GM12873 (cell line): ENCODE measurements around the gene ASCC3.
A peak's percentile ranks its signal among the peaks of the same experiment; 100 is the strongest.

Source experiments
- TF ChIP-seq, protein P1 (sequence below): IDR thresholded peaks from 2 replicates; pipeline ENCODE4 v1.5.1; 2012; ENCODE audit warnings: low read depth, mild to moderate bottlenecking, moderate library complexity, low read length, control low read depth; ENCODE audit not compliant: insufficient read depth; ENCODE audit errors: missing control alignments

Gene ASCC3

DNA sequence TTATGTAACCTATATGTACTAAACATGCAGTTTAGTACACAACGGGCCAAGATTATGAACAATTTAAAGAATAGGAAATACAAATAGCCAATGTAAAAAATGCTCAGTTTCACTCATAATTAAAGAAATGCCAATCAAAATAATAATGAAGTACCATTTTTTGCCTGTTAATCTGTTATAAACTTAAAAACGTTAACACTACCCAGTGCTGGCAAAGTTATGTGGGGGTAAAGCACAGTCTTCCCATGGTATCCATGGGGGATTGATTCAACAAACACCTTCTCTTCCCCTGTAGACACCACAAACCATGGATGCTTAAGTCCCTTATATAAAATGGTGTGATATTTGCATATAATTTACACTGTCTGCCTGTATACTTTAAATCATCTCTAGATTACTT, 211.1 kb downstream of the ASCC3 start:
- TF ChIP-seq, protein P1, sequence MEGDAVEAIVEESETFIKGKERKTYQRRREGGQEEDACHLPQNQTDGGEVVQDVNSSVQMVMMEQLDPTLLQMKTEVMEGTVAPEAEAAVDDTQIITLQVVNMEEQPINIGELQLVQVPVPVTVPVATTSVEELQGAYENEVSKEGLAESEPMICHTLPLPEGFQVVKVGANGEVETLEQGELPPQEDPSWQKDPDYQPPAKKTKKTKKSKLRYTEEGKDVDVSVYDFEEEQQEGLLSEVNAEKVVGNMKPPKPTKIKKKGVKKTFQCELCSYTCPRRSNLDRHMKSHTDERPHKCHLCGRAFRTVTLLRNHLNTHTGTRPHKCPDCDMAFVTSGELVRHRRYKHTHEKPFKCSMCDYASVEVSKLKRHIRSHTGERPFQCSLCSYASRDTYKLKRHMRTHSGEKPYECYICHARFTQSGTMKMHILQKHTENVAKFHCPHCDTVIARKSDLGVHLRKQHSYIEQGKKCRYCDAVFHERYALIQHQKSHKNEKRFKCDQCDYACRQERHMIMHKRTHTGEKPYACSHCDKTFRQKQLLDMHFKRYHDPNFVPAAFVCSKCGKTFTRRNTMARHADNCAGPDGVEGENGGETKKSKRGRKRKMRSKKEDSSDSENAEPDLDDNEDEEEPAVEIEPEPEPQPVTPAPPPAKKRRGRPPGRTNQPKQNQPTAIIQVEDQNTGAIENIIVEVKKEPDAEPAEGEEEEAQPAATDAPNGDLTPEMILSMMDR: no peak

DNA sequence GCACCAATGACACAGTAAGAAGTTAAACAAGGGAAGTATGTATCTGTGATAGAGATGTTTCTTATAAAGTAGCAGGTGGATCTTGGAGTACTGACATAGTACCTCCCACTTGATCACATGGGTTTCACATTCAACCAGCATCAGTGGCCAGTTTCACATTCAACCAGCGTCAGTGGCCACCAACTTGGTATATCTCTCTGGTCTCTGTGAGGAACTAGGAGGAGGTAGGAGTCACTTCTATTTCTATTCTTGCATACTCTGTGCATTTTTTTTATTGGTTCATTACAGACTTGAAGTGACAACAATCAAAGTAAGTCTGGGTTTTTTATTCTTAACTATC, 216.1 kb downstream of the ASCC3 start:
- TF ChIP-seq, protein P1: no peak

DNA sequence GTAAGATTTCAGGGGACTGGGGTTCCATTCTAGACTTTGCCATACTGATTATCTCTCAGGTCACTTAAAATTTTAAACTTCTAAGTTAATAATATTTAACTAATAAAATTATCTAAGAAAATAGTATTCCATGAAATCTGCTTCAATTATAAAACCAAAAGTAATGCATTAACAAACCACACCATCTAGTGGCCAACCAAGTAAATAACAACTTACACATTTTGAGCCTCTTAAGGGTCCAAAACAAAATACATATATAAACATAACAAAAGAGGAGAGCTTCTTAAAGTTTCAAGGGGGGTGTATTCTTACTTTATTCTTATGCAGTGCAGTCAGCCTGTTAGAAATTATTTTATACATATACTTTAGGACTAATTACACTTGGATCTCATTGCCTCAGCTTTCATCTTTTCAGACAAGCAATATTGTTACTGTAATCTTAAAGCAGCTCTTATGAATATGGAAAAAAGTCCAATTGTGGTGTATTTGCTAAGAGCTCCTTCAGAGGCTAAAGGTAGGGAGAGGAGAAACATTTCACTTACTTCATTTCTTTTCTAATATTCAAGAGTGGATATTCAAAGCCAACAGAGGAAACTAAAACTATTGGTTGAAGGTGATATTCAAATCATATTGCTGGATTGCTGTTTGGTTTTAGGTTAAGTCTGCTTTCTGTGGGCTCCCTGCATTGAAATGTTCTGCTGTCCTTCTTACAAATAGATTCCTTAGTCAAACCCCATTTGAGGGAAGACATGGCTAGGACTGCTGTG, 216.7 kb downstream of the ASCC3 start:
- TF ChIP-seq, protein P1: peak; percentile 39

DNA sequence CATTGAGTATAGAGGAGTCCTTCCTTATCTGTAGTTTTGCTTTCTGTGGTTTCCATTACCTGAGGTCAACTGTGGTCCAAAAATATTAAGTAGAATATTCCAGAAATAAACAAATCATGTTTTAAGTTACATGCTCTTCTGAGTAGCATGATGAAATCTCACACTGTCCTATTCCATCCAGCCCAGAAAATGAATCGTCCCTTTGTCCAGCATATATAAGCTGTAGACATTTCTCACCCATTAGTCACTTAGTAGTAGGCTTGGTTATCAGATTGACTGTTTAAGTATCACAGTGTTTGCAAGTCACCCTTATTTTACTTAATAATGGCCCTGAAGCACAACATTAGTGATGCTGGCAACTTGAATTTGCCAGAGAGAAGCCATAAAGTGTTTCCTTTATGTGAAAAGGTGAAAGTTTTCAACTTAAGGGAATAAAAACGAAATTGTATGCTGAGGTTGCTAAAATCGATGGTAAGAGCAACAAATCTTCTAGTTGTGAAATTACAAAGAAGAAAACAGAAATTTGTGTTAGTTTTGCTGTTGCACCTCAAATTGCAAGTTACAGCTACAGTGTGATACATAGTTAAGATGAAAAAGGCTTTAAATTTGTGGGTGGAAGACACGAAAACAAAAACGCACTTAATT, 217.8 kb downstream of the ASCC3 start:
- TF ChIP-seq, protein P1: no peak

DNA sequence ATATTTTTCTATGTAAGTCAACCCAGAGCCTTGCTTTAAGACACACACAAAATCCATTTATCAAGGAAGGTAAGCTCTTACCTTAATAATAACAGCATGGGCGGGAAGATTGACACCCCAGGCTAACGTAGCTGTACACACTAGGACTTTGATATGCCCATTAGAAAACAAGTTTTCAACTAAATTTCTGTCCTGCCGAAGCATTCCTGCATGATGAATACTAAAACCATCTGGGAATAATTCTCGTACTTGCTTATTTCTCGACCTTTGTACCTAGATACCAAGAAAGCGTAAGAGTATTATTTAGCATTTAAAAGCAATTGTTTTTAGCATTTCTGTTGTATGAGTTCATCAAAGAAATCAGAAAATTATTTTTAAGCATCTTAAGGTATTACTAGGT, 218.9 kb downstream of the ASCC3 start:
- TF ChIP-seq, protein P1: no peak

DNA sequence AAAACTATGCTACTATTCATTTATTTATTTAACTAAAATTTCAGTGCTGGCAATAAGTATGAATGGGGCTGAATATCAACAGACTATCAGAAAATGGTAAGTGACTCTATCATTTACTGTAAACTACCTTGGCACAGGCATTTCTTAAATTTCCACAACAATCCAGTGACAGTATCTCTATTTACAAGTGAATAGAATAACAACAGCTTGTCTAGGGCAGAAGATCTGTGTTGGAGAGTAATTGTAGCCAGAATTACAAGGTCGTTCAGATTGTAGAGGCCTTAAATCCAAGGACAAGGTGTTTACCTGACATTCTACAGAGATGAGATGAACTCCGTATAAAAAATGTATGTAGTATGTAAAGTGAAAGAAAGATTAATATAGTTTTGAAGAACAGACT, 222.6 kb downstream of the ASCC3 start:
- TF ChIP-seq, protein P1: no peak

DNA sequence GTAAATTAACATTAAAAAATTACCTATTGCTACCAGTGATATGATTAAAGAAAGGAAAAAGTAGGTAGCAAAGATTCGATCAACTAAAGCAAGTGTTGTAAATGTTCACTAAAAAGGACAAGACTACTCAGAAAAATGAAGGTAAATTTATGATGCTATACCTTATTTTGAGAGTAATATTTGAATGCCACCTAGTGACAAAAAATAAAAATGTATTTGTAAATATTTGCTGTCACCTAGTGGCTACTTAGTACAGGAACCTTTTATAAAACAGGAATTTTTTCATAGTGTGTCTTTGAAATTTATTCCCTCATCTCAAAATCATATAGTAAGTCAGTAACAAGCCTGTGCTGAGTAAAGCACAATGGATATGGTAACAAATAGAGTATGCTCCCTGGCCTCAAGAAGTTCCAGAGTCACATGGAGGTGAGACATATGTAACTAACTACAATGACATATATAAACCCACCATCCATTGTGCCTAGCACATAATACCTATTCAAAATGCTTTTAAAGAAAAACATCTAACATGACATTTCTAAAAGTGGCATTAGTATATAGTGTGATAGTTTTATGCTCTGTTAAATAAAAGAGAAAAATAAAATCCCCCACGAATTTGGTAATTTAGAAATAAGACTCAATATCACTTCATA, 223.3 kb downstream of the ASCC3 start:
- TF ChIP-seq, protein P1: peak; percentile 37
